Non-pigmented ciliary epithelial cell (primary cell): ENCODE results near the gene KLK6.
"Not testable (repeated sequence)": the region's sequence is repeated elsewhere in the genome, so short reads cannot be mapped to it uniquely, and the experiment has no call there.

Experiments used
- DNase-seq: peaks from one replicate; pipeline ENCODE4 v3.0.0-alpha.2; 2010; ENCODE audit warnings: low read depth

KLK6 gene

DNA sequence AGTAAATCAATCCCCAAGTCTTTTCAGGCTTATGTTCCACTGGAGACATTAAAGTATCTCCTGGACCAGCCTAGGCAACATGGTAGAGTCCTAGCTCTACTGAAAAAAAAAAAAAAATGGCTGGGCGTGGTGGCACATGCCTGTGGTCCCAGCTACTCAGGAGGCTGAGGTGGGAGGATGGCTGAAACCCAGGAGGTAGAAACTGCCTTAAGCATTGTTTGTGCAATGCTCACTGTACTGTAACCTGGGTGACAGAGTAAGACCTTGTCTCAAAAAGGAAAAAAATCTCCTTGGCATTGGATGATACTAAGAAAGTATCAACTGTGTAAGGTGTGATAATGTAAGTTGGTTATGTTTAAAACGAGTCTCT is 23.3 kb upstream of the KLK6 start:
- no peak for DNase-seq

DNA sequence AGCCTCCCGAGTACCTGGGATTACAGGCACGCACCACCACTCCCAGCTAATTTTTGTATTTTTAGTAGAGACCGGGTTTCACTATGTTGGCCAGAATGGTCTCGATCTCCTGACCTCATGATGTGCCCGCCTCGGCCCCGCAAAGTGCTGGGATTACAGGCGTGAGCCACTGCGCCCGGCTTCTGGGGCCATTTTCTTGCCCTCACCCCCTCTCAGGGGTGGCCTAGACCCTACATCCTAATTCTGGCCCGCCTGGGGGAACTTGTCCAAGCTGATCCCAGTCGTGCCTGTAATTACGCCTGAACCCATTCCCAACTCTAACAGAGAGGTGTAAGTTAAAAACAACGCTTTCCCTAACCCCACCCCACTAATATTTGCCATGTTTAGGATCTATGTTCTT is 15.0 kb upstream of the KLK6 start:
- DNase-seq, result not testable (repeated sequence)

DNA sequence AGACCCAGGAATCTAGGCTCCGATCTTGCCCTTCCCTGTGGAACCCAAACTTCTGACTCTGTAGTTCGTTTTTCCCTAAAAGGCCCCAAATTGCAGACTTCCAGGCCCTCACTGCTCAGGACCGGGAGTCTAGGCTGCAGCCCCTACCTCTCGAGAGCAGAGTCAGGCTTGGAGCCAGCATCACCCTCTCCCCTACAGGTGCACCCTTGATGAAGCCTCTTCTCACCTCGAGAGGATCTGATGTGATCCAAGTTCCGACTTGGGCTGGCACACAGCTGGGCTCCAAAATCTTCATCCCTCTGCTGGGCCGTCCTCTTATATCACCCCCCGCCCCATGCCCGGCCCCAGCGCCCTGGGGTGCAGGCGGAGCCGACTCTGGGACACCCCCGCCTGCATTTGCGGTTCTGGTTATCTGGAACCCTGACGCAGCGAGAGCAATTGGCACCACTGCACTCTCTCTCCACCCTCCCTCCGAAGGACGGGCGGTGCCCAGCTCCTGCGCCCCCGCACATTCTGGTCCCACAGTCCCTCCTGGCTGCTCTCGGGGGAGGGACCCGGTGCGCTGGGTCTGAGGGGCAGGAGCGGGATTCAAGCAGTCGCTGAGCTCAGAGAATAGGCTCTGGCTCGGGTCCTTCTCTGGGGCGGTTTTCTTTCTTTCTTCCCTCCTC is 14.4 kb upstream of the KLK6 start, which contains the start of gene KLK7:
Gene KLK7, minus strand, starts transcription at position 293 of the 668 bp plus-strand sequence. CDS start 1,518 bp downstream, outside the sequence.
- DNase-seq, result no peak

DNA sequence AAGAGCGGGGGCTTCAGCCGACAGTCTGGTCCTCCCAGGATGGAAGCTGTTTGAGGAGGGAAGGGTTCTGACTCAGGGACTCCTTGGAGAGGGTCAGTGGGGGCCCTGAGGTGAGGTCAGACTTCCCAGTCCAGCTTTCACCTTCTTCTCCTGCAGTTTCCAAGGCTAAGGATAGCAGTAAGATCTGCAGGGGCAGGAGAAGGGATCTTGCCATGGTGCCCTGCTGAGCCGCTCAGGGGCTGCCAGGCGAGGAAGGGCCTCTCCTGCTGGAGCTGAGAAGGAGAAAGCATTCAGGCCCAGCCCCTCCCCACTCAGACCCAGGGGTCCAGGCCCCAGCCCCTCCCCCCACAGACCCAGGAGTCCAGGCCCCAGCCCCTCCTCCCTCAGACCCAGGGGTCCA is 12.8 kb upstream of the KLK6 start:
- DNase-seq, result no peak

DNA sequence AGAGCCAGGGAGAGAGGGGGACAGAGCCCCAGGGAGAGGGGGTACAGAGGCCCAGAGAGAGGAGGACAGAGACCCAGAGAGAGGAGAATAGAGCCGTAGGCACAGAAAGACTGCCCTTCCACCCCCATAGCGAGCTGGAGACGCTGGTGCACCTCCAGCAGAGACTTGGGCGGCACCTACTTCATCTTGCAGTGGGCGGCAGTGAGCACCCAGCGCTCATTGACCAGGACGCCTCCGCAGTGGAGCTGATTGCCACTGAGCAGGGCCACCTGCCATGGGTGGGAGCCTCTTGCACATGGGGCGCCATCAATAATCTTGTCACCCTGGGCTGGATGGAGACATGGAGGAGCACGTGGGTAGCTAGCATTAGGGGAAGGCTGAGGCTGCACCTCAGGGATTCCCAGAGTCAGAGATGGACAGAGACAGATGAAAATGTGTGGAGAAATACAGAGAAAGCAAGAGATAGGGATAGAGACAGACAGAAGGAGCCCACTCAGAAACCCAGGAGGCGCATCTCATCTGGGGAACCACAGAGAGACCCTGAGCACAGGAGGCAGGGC is 12.3 kb upstream of the KLK6 start:
- DNase-seq, result no peak

- DNase-seq, result no peak
Observed at GRCh38 chr19:50980208-50980607, 10.8 kb upstream of the KLK6 start.

DNA sequence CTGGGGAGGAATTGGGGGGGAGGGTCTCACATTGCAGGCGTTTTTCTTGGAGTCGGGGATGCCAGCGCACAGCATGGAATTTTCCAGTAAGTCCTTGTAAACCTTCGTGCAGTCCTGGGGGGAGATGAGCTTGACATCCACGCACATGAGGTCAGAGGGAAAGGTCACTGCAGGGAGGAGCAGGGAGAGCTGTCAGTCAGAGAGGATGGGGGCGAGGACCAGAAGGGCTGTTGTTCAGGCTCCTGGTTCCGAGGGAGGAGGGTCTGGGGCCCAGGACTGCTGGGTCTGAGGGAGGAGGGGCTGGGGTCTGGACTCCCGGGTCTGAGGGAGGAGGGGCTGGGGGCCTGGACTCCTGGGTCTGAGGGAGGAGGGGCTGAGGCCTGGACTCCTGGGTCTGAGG is 10.4 kb upstream of the KLK6 start:
- DNase-seq, result no peak

- DNase-seq, result no peak
Observed at GRCh38 chr19:50978772-50979390, 9.5 kb upstream of the KLK6 start.

- no peak for DNase-seq
Observed at GRCh38 chr19:50977626-50978025, 8.2 kb upstream of the KLK6 start.

GRCh38 chr19:50975766-50976165 is 6.4 kb upstream of the KLK6 start:
- DNase-seq, result no peak

DNA sequence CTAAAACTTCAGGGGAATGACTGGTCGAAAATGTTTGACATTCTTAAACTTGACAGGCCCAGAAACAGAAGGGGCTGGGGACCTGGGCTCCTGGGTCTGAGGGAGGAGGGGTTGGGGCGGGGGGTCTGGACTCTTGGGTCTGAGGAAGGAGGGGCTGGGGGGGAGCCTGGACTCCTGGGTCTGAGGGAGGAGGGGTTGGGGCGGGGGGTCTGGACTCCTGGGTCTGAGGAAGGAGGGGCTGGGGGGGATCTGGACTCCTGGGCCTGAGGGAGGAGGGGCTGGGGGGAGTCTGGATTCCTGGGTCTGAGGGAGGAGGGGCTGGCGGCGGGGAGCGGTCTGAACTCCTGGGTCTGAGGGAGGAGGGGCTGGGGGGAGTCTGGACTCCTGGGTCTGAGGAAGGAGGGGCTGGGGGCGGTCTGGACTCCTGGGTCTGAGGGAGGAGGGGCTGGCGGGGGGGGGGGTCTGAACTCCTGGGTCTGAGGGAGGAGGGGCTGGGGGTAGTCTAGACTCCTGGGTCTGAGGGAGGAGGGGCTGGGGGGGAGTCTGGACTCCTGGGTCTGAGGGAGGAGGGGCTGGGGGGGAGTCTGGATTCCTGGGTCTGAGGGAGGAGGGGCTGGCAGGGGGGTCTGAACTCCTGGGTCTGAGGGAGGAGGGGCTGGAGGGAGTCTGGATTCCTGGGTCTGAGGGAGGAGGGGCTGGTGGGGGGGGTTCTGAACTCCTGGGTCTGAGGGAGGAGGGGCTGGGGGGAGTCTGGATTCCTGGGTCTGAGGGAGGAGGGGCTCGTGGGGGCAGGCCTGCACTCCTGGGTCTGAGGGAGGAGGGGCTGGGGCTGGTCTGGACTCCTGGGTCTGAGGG is 5.5 kb upstream of the KLK6 start:
- no peak for DNase-seq

DNA sequence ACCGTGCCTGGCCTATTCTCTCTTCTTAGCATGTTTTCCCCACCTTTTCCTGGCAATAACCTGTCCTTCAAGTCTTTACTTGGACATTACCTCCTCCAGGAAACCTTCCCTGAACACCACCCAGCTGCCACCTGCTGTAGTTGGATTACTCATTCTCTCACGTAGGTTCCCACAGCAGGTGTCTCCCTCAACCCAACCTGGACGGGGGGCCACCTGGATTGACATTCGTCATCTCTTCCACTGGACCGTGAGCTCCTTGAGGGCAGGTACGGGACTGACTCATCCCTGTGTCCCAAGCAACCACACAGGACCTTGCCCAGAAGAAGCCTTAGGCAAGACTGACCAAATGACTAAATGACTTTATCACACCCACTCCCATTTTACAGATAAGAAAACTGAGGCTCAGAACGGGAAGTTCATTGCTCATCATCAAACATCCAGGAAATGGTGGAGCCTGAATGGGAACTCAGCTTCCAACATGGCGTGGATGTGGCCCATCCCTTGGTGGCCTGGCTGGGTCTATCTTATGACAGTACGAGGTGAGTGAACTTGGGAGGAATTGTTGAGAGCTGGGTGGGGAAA is 3.5 kb upstream of the KLK6 start:
- DNase-seq, result no peak

- DNase-seq, result not testable (repeated sequence)
Observed at GRCh38 chr19:50969810-50970209, 419 bp upstream of the KLK6 start.

DNA sequence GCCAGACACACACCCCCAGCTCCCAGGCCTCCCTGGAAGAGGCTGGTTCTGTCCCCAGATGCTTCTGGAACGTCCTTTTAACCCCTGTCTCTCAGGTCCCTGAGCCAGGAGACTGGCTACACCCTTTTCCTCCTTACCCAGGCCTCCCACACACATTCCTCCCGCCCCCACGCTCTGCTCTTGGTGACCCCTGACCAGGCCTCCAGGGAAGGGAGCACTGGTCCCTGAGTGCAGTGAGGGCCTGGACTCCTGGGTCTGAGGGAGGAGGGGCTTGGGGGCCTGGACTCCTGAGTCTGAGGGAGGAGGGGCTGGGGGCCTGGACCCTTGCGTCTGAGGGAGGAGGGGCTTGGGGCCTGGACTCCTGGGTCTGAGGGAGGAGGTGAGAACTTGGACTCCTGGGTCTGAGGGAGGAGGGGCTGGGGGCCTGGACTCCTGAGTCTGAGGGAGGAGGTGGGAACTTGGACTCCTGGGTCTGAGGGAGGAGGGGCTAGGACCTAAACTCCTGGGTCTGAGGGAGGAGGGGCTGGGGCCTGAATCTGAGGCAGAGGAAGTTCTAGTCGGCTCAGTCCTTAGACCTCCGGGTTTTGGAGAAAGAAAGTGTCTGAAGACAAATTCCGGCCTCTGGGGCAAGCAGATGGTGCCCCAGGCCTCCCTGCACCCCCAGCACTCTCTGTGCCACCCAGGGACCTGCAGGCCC is 527 bp downstream of the KLK6 start:
- no peak for DNase-seq

DNA sequence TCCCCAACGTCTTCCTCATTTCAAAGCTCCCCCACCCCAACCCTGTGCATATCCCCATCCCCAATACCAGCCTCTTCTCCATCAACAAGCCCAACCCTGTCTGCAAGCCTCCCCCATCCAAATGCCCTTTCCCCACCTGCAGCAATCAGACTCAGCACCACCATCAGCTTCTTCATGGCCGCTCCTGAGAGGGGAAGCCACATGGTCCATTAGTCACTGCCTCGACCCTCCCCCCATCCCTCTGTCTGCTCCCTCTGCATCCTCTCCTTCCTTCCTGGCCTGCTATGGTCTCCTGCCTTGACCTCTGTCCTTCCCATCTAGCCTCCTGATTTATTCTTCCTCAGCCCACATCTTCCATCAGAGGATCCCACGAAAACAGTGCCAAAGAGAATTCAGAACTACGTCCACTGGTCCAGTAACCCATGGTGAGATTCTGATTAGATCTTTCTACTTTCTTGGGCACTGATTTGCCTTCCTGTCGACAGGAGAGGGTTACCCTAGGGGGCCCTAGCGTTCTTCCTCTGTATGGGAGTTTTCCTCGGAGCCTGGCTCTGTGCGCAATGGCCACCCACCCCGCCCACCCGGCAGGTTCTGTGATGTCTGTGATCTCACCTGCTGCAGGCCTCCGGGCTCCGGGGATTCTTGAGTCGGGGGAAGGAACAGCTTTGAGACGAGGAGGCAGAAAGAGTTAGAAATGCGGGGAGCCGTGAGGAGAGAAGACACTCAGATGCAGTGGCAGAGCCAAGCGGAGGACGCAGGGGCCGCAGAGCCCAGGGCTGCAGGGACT is 1.3 kb downstream of the KLK6 start:
- DNase-seq, result no peak

DNA sequence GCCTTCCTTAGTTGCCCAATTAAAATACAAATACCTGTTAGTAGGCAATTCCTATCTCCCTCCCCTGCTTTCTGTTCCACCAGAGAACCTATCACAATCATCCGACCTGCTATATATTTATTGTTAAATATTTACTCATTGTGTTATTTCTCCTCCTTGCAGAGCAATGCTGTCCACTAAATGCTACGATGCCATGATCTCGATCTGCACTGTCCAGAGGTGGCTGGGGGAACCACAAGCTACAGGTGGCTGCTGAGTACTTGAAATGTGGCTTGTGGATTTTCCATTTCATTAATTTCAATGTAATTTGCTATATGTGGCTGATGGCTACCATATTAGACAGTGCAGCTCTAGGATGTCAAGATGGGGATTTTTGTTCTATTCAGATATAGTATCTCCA is 5.1 kb downstream of the KLK6 start:
- no peak for DNase-seq

- no peak for DNase-seq
Observed at GRCh38 chr19:50963381-50963780, 6.0 kb downstream of the KLK6 start.

- DNase-seq, result no peak
Observed at GRCh38 chr19:50962245-50962644, 7.1 kb downstream of the KLK6 start.

DNA sequence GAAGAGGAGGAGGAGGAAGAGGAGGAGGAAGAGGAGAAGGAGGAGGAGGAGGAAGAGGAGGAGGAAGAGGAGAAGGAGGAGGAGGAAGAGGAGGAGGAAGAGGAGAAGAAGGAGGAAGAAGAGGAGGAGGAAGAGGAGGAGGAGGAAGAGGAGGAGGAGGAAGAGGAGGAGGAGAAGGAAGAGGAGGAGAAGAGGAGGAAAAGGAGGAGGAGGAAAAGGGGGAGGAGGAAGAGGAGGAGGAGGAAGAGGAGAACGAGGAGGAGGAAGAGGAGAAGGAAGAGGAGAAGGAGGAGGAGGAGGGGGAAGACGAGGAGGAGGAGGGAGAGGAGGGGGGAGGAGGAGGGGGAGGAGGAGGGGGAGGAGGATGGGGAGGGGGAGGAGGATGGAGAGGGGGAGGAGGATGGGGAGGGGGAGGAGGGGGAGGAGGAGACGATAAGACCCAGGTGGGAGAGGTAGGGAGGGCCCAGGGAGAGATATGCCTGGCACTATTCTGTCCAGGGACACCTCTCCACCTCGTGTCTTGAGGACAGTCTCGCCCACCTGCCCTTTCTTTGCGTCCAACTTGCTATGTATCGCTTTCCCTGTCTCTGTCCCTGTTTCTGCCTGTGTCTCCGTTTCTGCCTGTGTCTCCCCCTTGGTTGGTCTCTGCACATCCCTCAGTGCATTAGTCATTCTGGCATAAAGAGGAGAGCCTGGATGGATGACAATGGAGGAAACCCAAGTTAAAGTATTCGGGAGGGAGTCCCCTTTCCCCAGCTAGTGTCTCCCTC is 9.5 kb downstream of the KLK6 start:
- no peak for DNase-seq

DNA sequence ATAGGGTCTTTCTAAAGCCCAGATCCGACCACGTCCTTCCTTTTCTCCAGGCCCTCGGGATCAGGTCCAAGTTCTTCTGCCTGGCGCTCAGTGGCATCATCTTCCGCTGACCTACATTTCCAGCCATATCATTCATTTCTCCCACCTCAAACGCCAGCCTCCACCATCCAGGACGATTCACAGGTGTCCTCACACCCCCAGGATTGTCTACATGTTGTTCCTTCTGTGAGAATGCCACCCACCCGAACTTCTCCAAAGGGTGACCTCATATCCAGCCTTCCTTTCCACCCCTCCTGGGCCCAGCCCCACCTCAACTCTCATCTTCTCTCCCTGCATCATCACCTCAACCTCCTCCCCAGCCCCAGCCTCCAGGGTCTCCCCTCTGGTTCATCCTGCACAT is 11.8 kb downstream of the KLK6 start:
- DNase-seq, result no peak
